Tongue (tissue), 2 donors: ENCODE results near the gene SHROOM3. TPM values are rescaled to one million over a fixed set of nuclear protein-coding genes. Genes with fewer than 3 reads are reported as not detected.
A peak's percentile ranks its signal among the peaks of the same experiment; 100 is the strongest.

Source experiments
- DNase-seq: peaks from one replicate; pipeline ENCODE4 v3.0.0-alpha.2; 2015
- total RNA-seq: library from RNA; depleted of rRNA; stranded (reverse); fragments of >200 nt; gene quantifications from one replicate; pipeline ENCODE4 v1.2.3, GENCODE V29; 2014

The SHROOM3 gene
- total RNA-seq, 1 donor from 2014 or later, result 17.5 TPM

DNA sequence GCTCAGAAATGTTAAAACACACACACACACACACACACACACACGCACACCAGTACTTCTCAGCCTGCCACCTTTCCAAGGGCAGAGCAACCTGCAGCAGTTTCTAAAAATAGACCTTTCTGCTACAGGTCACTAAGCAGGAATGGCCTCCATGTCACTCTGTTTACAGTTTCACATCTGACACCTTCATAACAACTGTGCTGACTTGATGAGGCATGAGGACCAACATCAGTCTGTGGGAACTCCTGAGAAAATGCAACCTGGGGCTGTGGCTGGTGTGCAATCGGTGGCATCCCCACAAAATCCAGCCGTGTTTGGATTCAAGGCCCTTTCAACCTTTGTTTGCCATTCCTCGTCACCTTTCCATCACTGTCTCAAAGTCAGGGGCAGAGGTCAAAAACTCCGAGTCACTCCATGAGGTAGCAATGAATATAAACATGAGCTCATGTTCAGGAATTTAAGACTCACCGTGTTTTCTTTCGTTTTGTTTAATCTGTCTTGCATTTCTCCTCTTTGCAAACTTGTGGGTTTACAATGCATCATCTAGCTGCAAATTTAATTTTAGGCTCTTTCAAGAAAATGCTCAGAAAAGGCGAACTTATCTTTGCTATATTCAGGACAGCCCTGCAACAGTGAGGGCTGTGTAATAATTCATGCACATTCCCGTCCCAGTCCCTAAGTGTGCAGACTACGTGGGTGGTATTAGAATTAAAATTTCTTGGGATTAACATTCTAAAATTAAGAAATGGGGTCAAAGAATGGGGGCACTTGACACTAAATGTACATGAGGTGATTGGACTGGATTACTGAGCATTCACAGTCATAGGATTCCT, 135.3 kb downstream of the SHROOM3 start:
- DNase-seq, result no peak

GRCh38 chr4:76571274-76571673, 136.2 kb downstream of the SHROOM3 start:
- no peak for DNase-seq

DNA sequence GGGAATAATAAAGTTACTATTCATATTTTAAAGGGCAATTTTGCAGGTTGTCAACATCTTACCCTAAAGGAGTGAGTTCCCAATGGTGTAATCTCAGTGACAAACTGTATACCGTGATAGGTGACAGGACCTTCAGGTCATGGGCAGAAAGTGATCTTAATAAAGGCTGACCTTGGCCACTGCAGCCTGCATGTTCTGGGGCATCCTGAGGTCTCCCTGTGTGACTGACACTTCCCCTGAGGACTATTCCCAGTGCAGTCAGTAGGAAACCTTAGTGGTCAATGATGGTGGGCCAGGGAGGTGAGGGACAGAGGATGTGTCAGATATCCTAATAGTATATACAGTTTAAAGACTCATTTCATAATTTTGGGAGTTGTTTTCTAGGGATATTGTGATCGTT, 137.2 kb downstream of the SHROOM3 start:
- DNase-seq, result no peak

DNA sequence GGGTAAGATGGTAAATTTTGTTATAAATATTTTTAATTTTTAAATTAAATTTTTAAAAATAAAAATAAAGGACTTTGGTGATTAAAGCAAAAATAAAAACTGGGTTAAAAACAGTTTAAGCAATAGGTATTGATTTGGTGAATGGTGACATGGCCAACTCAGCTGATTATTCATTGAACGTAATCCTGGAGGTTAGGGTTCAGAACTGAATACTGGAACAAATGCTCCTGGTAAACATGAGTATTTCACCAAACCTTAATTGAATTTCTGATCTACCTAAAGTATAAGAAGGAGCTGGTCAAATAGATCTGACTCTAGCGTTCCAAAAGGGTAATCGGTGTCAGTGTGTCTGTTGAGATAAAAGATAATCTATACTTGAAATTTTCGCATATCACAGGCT, 141.8 kb downstream of the SHROOM3 start:
- DNase-seq, result no peak

GRCh38 chr4:76578002-76578560, 143.1 kb downstream of the SHROOM3 start:
- no peak for DNase-seq

- peak; percentile 55 for DNase-seq
Measured at GRCh38 chr4:76579596-76580375, 144.8 kb downstream of the SHROOM3 start.

- no peak for DNase-seq
Measured at GRCh38 chr4:76581077-76581962, 146.3 kb downstream of the SHROOM3 start.

DNA sequence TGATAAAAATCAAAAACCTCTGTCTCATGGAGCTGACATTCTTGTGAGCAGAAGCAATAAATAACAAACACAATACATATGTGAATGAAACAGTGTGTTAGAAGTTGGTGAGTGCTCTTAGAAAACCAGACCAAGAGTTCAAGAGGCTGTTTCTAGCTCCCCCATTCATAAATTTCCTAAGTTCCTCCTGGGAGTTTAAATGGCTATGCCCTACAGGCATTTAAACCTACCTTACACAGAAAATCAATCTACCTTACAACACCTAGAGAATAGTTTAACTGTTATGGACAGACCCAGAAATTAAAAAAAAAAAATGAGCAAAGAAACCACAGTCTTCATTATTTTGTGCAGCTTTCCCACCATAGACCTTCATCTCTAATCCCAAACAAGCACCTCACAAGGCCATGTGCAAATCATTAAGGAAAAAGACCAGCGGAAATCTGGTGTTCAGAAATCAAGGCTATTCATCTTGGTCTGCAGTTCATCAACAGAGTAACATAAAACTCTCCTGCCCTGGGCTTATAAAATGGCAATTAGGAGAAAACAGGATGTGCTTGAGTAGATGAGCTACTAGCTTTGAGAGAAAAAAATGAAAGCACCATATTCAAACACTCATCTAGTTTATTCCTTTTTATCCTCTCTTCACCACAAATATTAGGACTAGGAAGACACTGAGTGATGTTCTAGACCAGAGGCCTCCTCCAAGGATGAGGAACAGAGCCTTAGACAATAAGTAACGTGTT, 147.2 kb downstream of the SHROOM3 start:
- DNase-seq, result peak; percentile 59

DNA sequence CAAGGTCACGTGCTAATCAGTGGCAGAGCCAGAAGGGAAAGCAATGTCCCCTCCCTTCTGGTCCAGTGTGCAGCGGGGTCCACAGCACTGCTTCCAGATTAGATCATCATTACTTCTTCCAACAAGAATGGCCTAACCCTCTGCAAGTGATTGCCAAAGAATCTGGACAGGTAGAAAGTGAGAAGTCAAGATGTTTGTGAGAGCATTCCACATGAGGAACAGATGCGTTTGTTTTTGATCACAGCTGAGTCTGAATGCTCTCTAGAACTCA, 147.7 kb downstream of the SHROOM3 start:
- no peak for DNase-seq

DNA sequence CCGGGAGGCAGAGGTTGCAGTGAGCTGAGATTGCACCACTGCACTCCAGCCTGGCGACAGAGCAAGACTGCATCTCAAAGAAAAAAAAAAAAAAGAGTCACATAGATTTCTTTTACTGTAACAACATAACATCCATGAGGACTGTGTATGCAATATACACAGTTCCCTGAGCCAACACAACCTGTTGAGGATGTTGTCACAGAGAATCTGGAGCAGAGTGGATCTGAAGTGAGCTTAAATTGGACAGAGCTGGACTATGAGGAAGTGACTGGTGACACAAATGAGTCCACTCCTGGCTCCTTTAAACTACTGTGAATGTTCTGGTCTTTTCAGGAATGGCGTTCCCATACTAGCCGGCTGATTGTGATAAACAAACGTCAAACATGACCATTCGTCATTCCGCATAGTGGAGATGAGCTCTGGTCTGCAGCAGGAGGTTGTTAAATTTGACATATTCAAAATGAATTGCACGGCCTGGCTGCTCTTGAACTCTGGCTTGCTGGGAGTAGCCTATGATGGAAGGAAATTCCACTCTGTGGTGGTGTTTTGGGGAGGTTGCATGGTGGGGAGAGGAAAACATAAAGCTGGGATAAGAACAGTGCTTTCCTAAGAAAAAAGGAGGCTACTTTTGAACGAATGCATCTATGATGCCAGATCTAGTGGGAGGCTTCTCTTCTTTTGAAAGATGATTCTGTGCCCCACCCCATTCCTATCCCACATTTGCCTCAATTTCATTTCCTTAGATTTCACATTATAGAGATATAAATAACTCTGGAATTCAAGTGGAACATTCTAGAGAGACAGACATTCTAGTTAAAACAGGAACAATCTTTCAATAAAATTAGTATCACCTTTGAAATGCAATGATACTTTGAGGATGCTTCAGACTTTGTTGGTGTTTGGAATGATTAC, 149.5 kb downstream of the SHROOM3 start:
- DNase-seq, result no peak

DNA sequence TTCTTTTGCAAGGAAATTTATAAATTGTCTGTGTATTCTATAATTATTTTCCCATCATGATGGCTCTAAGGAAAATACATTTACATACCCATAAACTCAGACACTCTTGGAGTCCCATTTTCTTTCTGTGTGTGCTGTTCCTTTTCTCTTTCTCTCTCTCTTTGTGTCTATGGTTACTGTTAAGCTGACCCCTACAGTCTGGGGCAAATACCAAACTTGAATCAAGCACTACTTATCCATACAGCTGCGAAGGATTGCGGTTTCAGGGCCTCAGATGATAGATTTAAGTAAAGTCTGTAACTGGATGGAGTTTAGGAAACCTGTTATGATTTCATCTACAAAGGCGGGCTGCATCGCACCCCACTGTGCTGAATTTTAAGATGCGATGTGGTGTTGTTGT, 150.2 kb downstream of the SHROOM3 start:
- DNase-seq, result peak; percentile 61

DNA sequence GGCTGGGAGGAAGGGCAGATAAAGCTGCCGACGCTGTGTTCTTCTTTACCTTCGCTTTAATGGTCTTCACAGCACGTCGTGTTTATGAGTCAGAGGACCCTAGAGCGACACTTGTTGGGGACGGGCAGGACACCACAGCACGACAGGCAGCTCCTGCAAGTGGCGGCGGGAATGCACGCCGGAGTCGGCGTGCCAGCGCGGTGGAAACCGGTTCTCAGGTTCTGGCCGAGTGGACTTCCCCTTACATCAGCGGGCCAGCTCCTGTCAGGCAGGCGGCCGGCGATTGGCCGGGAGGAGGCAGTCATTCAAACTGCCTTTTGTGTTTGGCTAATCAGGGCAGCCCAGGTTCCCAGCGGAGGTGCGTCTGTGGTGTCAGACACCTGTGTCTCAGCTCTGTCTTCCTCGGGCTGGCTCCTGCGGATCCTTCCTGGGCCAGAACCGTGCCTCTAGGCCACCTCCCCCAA, 150.9 kb downstream of the SHROOM3 start:
- DNase-seq, result peak; percentile 74

- peak; percentile 17 for DNase-seq
Measured at GRCh38 chr4:76588274-76588673, 153.2 kb downstream of the SHROOM3 start.

DNA sequence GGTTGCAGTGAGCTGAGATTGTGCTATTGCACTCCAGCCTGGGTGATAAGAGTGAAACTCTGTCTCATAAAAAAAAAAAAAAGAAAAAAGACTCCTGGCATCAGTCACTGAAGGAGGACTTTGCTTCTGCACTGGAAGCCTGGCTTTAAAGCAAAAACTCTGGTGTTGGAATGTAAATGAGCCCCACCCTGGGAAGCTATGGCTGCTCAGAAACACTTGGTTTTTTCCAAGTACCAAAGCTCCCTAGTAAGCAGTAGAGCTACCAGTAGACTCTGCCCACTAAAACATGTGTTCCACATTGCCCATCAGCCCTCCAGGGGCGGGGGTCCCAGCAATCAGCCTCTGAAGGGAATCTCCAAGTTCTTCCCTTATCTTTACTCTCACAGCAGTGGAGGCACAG, 154.4 kb downstream of the SHROOM3 start:
- DNase-seq, result peak; percentile 83

DNA sequence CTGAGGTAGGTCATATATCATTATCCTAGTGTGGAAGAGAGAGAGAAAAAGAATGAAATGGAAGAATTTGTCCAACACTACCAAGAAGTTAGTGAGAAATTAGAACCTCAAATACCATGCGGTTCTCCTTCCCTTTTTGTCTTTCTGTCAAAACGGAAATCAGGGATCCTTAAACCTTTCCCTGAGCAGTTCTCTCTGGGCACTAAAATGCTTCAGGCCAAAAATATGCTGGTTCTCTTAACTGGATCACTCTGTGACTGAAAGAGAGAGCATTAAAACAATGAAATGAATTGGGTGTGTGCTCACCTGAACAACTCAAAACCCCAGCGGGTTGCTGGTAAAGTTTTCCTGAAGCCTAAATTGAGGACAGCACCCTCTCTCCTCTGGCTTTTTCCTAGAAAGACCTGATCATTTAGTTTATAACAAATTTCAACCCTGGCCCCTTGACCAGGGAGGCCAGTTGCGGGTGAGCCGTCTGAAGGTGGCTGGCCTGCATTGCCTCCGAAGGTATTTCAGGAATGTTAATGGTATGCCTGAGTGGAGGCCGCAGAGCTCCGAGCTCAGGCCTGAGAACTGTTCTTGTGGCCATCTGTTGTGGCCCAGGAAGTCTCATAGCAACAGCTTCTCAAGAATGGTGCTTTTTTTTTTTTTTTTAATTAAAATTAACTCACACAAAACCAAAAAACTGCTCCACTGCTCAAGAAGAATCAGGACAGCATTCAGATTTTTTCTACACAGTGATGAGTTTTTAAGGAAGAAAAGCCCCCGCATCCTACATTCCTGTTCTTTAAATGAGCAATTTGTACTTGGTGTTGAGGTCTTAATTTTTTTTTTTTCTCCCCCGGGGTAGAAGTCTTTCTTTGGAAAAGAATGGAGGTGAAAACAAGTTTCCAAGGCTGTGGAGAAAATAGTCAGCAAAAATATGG, 155.1 kb downstream of the SHROOM3 start:
- peak; percentile 84 for DNase-seq

- DNase-seq, result peak; percentile 70
Measured at GRCh38 chr4:76590798-76591281, 155.8 kb downstream of the SHROOM3 start.

DNA sequence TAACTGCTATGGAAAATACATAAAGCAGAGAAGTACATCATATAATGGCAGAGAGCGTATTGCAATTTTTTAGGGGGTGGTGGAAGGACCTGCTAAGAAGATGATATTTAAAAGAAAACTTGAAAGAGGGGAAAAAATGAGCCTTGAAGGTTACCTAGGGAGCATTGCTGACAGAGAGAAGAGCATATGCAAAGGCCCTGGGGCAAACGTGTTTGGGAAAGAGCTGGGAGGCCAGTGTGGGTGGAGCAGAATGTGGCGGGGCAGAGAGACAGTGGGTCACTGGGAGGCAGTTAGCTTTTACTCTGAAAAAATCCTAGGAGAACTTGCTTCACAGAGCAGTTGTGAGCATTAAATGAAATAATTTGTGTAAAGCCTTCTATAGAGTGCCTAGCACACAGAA, 157.0 kb downstream of the SHROOM3 start:
- DNase-seq, result no peak

GRCh38 chr4:76592460-76592859, 157.4 kb downstream of the SHROOM3 start:
- DNase-seq, result no peak

DNA sequence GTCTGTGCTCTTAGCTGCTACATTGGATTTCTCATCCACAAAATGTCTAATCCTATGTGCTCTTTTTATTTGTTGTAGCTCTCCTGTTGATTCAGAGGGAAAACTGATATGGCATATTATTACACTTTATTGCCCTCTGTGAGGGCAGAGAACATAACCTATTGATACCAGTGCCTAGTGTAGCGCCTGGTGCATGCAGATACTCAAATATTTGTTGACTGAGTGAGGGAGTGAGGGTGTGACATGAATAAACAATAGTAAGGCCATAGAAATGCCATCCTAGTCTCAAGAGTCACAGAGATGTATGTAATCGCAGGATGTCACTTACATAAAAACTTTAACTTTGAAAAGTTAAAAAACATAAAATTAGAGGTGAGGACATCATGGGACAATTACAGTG, 159.1 kb downstream of the SHROOM3 start:
- DNase-seq, result no peak
